ENCODE results near the gene ATP9B.

The ATP9B gene

DNA sequence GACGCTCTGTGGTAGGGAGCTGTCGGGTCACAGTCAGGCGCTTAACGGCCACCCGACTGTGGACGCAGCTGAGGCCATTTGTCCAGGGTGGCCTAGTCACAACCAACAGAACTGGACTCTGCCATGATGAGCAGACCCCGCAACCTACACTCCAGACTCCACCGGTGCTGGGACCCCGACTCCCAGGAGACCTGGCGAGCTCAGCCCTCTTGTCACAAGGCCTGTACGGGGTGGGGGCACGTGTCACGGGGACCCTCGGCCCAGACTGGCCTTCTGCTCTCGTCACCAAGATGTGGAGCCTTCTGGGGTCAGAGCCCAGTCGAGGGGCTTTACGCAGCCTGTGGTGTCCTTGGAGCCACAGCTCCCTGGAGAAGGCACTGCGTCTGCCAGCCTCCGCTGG is 349.0 kb downstream of the ATP9B start:
- TF ChIP-seq BACH2 (CRISPR knock-in tag; IDR thresholded peaks at IDR 0.05; ENCODE audit: borderline replicate concordance), result no peak

DNA sequence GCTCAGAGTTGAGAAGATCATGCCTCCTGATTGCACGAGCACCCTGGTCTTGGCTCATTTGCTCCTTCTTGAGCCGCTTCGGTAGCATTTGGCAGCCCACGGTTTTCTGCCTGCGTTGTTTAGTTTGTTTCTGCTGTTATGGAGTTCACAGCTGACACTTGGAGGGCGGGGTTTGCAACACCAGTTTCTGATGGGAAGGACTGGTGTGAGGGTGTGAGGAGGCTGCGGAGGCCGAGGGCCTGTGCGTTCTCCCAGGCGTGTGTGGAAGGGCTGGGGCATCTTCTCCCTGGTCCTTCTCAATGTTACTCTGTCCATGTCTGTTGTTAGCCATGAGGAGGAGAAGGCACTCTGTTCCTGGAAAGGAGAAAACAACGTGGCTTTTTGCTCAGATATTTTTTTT is 349.4 kb downstream of the ATP9B start:
- TF ChIP-seq ESRRG (CRISPR knock-in tag; IDR thresholded peaks at IDR 0.05) (no peak), CREB5 (CRISPR knock-in tag; IDR thresholded peaks at IDR 0.05; ENCODE audit: low read depth) (no peak), TSHZ2 (CRISPR knock-in tag; IDR thresholded peaks at IDR 0.05) (no peak), ISL1 (CRISPR knock-in tag; IDR thresholded peaks at IDR 0.05) (no peak), ZFP3 (CRISPR knock-in tag; IDR thresholded peaks at IDR 0.05) (no peak), ARNTL (CRISPR knock-in tag; IDR thresholded peaks at IDR 0.05; ENCODE audit: borderline replicate concordance, low read depth) (no peak)
- ATAC-seq, result no peak

More for the DNA sequence above, 349.0 kb downstream of the ATP9B start:
- ATAC-seq, result no peak

- ATAC-seq, result no peak
- TF ChIP-seq ESRRG (CRISPR knock-in tag; IDR thresholded peaks at IDR 0.05) (no peak), ISL1 (CRISPR knock-in tag; IDR thresholded peaks at IDR 0.05) (no peak), RARB (CRISPR knock-in tag; IDR thresholded peaks at IDR 0.05) (no peak), CREB5 (CRISPR knock-in tag; IDR thresholded peaks at IDR 0.05; ENCODE audit: low read depth) (no peak), ZFP3 (CRISPR knock-in tag; IDR thresholded peaks at IDR 0.05) (no peak), ZFP30 (CRISPR knock-in tag; IDR thresholded peaks at IDR 0.05) (no peak), TCF4 (CRISPR knock-in tag; IDR thresholded peaks at IDR 0.05; ENCODE audit: borderline replicate concordance) (no peak), GLIS3 (CRISPR knock-in tag; IDR thresholded peaks at IDR 0.05) (no peak), SNAI2 (CRISPR knock-in tag; IDR thresholded peaks at IDR 0.05) (no peak), TOX (CRISPR knock-in tag; IDR thresholded peaks at IDR 0.05; ENCODE audit: borderline replicate concordance) (no peak), CSRNP3 (CRISPR knock-in tag; IDR thresholded peaks at IDR 0.05) (no peak), TSHZ2 (CRISPR knock-in tag; IDR thresholded peaks at IDR 0.05) (no peak), ZNF8 (CRISPR knock-in tag; IDR thresholded peaks at IDR 0.05) (no peak), CSDC2 (CRISPR knock-in tag; IDR thresholded peaks at IDR 0.05) (no peak), PATZ1 (CRISPR knock-in tag; IDR thresholded peaks at IDR 0.05; ENCODE audit: borderline replicate concordance) (no peak), ARNTL (CRISPR knock-in tag; IDR thresholded peaks at IDR 0.05; ENCODE audit: borderline replicate concordance, low read depth) (no peak)
- TF ChIP-seq, protein P1, sequence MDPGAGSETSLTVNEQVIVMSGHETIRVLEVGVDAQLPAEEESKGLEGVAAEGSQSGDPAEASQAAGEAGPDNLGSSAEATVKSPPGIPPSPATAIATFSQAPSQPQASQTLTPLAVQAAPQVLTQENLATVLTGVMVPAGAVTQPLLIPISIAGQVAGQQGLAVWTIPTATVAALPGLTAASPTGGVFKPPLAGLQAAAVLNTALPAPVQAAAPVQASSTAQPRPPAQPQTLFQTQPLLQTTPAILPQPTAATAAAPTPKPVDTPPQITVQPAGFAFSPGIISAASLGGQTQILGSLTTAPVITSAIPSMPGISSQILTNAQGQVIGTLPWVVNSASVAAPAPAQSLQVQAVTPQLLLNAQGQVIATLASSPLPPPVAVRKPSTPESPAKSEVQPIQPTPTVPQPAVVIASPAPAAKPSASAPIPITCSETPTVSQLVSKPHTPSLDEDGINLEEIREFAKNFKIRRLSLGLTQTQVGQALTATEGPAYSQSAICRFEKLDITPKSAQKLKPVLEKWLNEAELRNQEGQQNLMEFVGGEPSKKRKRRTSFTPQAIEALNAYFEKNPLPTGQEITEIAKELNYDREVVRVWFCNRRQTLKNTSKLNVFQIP (CRISPR knock-in tag; IDR thresholded peaks at IDR 0.05; ENCODE audit: borderline replicate concordance, low read depth), result no peak
These were observed 351.0 kb downstream of the ATP9B start for GRCh38 chr18:79420033-79420745.
